HepG2 (cell line): ENCODE measurements around the gene SLC25A51. TPM values are rescaled to one million over a fixed set of nuclear protein-coding genes. Genes with fewer than 3 reads are reported as not detected.

Source experiments
- ARID5B ChIP-seq: IDR thresholded peaks from 2 replicates; pipeline ENCODE4 v1.4.0; 2020; ENCODE audit warnings: mild to moderate bottlenecking, missing genetic modification reagents
- CENPT ChIP-seq: sonication (generic); formaldehyde crosslinking; IDR thresholded peaks from 2 replicates; pipeline ENCODE4 v1.8.0; 2022; ENCODE audit warnings: low read depth, mild to moderate bottlenecking, moderate library complexity, missing genetic modification reagents
- GPBP1L1 ChIP-seq: sonication (generic); formaldehyde crosslinking; IDR thresholded peaks from 2 replicates; pipeline ENCODE4 v1.5.0; 2020; ENCODE audit warnings: mild to moderate bottlenecking, missing genetic modification reagents
- HINFP ChIP-seq: sonication (generic); formaldehyde crosslinking; IDR thresholded peaks from 2 replicates; pipeline ENCODE4 v1.4.0; 2020; ENCODE audit warnings: low read depth, mild to moderate bottlenecking, missing genetic modification reagents
- MIER3 ChIP-seq: IDR thresholded peaks from 2 replicates; pipeline ENCODE4 v1.6.1; 2016; ENCODE audit warnings: missing compliant biosample characterization, borderline replicate concordance
- RNF2 ChIP-seq: fragments of 450-650 bp; conservative IDR thresholded peaks from 2 replicates; pipeline ENCODE4 v1.6.1; 2016; ENCODE audit warnings: low read depth
- SIN3A ChIP-seq: IDR thresholded peaks from 2 replicates; pipeline ENCODE4 v1.6.1; 2011; ENCODE audit warnings: low read depth, mild to moderate bottlenecking, control low read depth, low read length, borderline replicate concordance
- ZBTB39 ChIP-seq: sonication (generic); formaldehyde crosslinking; IDR thresholded peaks from 2 replicates; pipeline ENCODE4 v1.5.0; 2020; ENCODE audit warnings: missing genetic modification reagents
- ZHX2 ChIP-seq, 2 experiments: sonication (generic) in 1 of 2; formaldehyde crosslinking in 1 of 2; IDR thresholded peaks; 2 replicates each; pipeline versions ENCODE4 v1.6.1 to v1.9.0; 2014 to 2022; ENCODE audit warnings: antibody characterized with exemption in 1 of 2, borderline replicate concordance in 1 of 2, inconsistent platforms in 1 of 2, low read depth in 1 of 2, missing genetic modification reagents in 1 of 2
- ZNF441 ChIP-seq: sonication (generic); formaldehyde crosslinking; IDR thresholded peaks from 2 replicates; pipeline ENCODE4 v1.7.0; 2021; ENCODE audit warnings: missing genetic modification reagents, borderline replicate concordance
- ZNF580 ChIP-seq: IDR thresholded peaks from 2 replicates; pipeline ENCODE4 v1.6.1; 2016; ENCODE audit warnings: low read depth, borderline replicate concordance
- polyA plus RNA-seq, 8 experiments: library from polyadenylated mRNA; depleted of rRNA in 3 of 8; stranded (reverse) in 7 of 8; unstranded in 1 of 8; fragments of >200 nt; fragmentation: Illumina TruSeq in 4 of 8; extraction: Trizol in 4 of 8; gene quantifications; 2 replicates each; pipeline versions ENCODE4 v1.2.1 to v1.2.3, GENCODE V29; 2011 to 2016; ENCODE audit warnings: low read depth in 4 of 8, missing spikeins in 1 of 8, mixed read lengths in 1 of 8; ENCODE audit not compliant: insufficient read depth in 1 of 8
- total RNA-seq, 5 experiments: library from RNA; depleted of rRNA; stranded (reverse); fragments of >200 nt; fragmentation: Illumina TruSeq; extraction: Trizol; gene quantifications; 2 replicates each; pipeline ENCODE4 v1.2.3, GENCODE V29; 2016; ENCODE audit warnings: low read depth in 1 of 5

The SLC25A51 gene
- total and polyA plus RNA-seq, 2 of the 13 experiments (the other 11 are each of a cell fraction or from before 2014, with no cell fraction given), result 14.6 to 37.7 TPM

- TF ChIP-seq HINFP (CRISPR knock-in tag) (peak; percentile 16; the same call in 1 of the 2 replicates), GPBP1L1 (CRISPR knock-in tag) (no peak), ZHX2 (IDR thresholded peaks at IDR 0.05; ENCODE audit: low read depth) (peak; percentile 86), ZHX2 (CRISPR knock-in tag; IDR thresholded peaks at IDR 0.05; ENCODE audit: borderline replicate concordance) (no peak), RNF2 (no peak; the same call in 1 of the 2 replicates), SIN3A (peak; percentile 95), ZBTB39 (CRISPR knock-in tag) (peak; percentile 33; the same call in 1 of the 2 replicates), ARID5B (CRISPR knock-in tag) (peak; percentile 56), ZNF441 (CRISPR knock-in tag) (peak; percentile 68), MIER3 (CRISPR knock-in tag) (peak; percentile 91; the same call in 1 of the 2 replicates), ZNF580 (CRISPR knock-in tag) (peak; percentile 95), CENPT (peak; percentile 85; the same call in 1 of the 2 replicates)
Measured at GRCh38 chr9:37903647-37904444, at the start of gene SLC25A51 (continued).
